Measurements from ENCODE around the gene STK32B. TPM values are rescaled to one million over a fixed set of nuclear protein-coding genes. Genes with fewer than 3 reads are reported as not detected.

Gene STK32B
- total RNA-seq, 1 donor from 2014 or later: 46.9 TPM

DNA sequence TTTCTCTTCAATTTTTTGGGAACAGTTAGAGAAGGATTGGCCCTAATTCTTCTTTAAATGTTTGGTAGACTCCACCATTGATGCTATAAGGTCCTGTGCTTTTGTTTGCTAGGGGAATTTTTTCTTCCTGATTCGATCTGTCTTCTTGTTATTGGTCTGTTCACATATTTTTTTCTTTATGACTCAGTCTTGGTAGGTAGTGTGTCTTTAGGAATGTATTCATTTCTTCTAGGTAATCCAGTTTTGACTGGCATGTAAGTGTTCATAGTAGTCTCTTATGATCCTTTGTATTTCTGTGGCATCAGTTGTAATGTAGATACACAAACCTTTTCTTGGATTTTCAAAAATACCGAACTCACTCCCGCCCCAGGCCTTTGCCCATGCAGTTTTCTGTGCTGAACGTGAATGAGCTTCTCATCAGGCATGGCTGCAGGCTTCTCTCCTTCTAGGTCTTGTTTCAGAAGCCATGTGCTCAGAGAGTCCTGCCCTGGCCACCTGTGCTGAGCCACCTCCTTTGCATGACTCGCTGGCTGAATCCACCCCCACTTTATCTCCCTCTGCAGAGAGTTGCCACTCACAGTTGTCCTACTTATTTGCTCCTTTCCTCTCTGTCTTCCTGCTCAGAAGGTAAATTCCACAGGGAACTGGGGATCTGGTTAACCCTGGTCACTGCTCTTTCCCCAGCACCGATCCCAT is 67.0 kb downstream of the STK32B start:
- H3K4me3 Mint-ChIP-seq (ENCODE audit: unreplicated experiment): no peak overlapping the region
- peaks cover 4% of the 10 kb centered on the region for H3K36me3 Mint-ChIP-seq (ENCODE audit: unreplicated experiment)
- no peak for TF ChIP-seq CTCF (IDR thresholded peaks at IDR 0.05)
- H3K27ac Mint-ChIP-seq (ENCODE audit: unreplicated experiment): peak overlapping the region; percentile 79
- H3K4me1 Mint-ChIP-seq (ENCODE audit: unreplicated experiment): peaks cover 62% of the 10 kb centered on the region
- no peaks in the 10 kb centered on the region for H3K27me3 Mint-ChIP-seq (ENCODE audit: unreplicated experiment)
- peaks cover 6% of the 10 kb centered on the region for H3K9me3 Mint-ChIP-seq (ENCODE audit: unreplicated experiment)
- DNase-seq (ENCODE audit: extremely low spot score, unreplicated experiment): no peak

GRCh38 chr4:5118994-5119835 is 67.9 kb downstream of the STK32B start:
- peaks cover 6% of the 10 kb centered on the region for H3K9me3 Mint-ChIP-seq (ENCODE audit: unreplicated experiment)
- DNase-seq (ENCODE audit: extremely low spot score, unreplicated experiment): no peak
- H3K36me3 Mint-ChIP-seq (ENCODE audit: unreplicated experiment): peaks cover 4% of the 10 kb centered on the region
- H3K4me1 Mint-ChIP-seq (ENCODE audit: unreplicated experiment): peaks cover 59% of the 10 kb centered on the region
- H3K27ac Mint-ChIP-seq (ENCODE audit: unreplicated experiment): peak overlapping the region; percentile 79
- no peak overlapping the region for H3K4me3 Mint-ChIP-seq (ENCODE audit: unreplicated experiment)
- no peak for TF ChIP-seq CTCF (IDR thresholded peaks at IDR 0.05)
- no peaks in the 10 kb centered on the region for H3K27me3 Mint-ChIP-seq (ENCODE audit: unreplicated experiment)

GRCh38 chr4:5120067-5120466 is 68.8 kb downstream of the STK32B start:
- Mint-ChIP-seq H3K9me3 (ENCODE audit: unreplicated experiment) (peaks cover 6% of the 10 kb centered on the region), H3K36me3 (ENCODE audit: unreplicated experiment) (peaks cover 4% of the 10 kb centered on the region), H3K4me1 (ENCODE audit: unreplicated experiment) (peaks cover 55% of the 10 kb centered on the region), H3K4me3 (ENCODE audit: unreplicated experiment) (no peak overlapping the region), H3K27ac (ENCODE audit: unreplicated experiment) (peak overlapping the region; percentile 67), H3K27me3 (ENCODE audit: unreplicated experiment) (no peaks in the 10 kb centered on the region)
- no peak for DNase-seq (ENCODE audit: extremely low spot score, unreplicated experiment)
- no peak for TF ChIP-seq CTCF (IDR thresholded peaks at IDR 0.05)

DNA sequence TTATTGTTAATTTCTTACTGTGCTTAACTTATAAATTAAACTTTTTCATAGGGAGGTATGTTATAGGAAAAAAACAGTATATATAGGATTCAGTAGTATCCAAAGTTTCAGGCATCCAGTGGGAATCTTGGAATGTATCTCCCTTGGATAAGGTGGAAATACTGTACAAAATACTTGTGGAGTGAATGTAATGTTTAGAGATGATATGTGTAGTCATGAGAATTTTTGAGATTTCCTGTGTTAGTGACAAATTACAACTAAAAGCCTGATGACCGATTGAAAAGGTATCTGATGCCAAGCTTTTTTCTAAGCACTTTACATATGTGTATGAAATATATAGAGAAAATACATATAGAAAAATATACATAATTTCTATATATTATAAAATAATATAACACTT is 69.2 kb downstream of the STK32B start:
- Mint-ChIP-seq H3K4me1 (ENCODE audit: unreplicated experiment) (peaks cover 55% of the 10 kb centered on the region), H3K27ac (ENCODE audit: unreplicated experiment) (no peak overlapping the region), H3K4me3 (ENCODE audit: unreplicated experiment) (no peak overlapping the region), H3K9me3 (ENCODE audit: unreplicated experiment) (peaks cover 6% of the 10 kb centered on the region), H3K27me3 (ENCODE audit: unreplicated experiment) (no peaks in the 10 kb centered on the region), H3K36me3 (ENCODE audit: unreplicated experiment) (peaks cover 4% of the 10 kb centered on the region)
- TF ChIP-seq CTCF (IDR thresholded peaks at IDR 0.05): no peak
- DNase-seq (ENCODE audit: extremely low spot score, unreplicated experiment): no peak

DNA sequence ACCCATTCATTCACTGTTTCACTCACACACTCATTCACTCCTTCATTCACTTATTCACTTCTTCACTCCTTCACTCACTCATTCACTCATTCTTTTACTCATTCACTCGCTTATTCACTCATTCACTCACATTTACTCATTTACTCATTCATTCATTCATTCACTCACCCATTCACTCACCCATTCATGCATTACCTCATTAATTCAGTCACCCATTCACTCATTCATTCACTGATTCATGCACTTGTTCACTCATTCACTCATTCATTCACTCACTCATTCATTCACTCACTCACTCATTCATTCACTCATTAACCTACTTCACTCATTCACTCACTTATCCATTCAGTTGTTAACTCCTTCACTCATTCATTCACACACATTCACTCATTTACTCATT is 70.8 kb downstream of the STK32B start:
- DNase-seq (ENCODE audit: extremely low spot score, unreplicated experiment): no peak
- Mint-ChIP-seq H3K27me3 (ENCODE audit: unreplicated experiment) (no peaks in the 10 kb centered on the region), H3K4me3 (ENCODE audit: unreplicated experiment) (no peak overlapping the region), H3K9me3 (ENCODE audit: unreplicated experiment) (peaks cover 5% of the 10 kb centered on the region), H3K27ac (ENCODE audit: unreplicated experiment) (no peak overlapping the region), H3K36me3 (ENCODE audit: unreplicated experiment) (peaks cover 4% of the 10 kb centered on the region), H3K4me1 (ENCODE audit: unreplicated experiment) (peaks cover 52% of the 10 kb centered on the region)
- TF ChIP-seq CTCF (IDR thresholded peaks at IDR 0.05): no peak
